AML-193 (cell line): Measurements from ENCODE around the gene BTBD9.

ENCODE experiments used
- DNase-seq, 2 experiments: peaks; one replicate each; lab custom pipeline; 2025; lab: John Stamatoyannopoulos, UW

BTBD9 gene

DNA sequence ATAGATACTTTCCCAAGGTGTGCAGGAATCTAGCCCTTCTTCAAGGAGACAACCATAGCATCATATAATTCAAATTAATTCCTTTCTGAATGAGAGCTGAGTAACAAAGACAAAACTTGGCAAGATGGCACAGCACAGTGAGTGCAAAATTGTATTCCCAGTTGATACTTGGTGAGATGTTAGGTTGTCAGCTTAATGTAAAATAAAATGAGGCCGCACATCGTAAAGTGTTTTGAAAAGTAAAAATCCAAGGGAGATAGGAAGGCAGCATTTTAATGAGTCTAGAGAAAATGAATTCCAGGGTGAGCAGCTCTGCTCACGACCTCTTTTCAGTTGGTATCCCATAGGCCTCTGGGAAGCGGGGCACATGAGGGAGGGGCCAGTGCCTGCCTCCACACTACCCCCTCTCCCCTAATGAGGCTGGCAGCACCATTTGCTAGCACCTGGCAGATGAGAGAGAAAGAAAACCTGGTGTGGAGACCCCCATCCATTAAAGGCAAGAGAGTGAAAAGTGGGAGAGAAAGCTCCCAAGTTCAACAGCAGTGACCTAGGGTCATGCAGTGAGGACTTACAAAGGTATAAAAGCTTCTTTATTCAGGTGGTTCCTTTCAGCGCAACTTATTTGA lies 158.4 kb downstream of the BTBD9 start:
- DNase-seq: no peak

DNA sequence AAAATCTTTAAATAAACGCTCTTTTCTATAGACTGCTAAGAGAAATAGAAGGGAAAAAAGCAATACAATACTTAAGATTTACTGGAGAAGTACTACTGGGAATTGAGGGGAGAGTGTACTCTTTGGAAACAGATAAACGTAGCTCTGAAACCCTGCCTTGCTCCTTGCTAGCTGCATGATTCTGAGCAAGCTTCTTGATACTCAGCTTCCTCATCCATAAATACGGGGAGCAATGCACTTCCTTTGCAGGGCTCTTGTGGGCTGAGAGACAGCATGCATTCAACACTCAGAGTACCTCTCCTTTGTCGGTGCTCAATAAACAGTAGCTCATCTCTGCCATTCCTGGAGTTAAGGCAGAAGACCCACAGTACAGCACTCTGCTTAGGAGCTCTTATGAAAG lies 159.7 kb downstream of the BTBD9 start:
- DNase-seq: no peak

DNA sequence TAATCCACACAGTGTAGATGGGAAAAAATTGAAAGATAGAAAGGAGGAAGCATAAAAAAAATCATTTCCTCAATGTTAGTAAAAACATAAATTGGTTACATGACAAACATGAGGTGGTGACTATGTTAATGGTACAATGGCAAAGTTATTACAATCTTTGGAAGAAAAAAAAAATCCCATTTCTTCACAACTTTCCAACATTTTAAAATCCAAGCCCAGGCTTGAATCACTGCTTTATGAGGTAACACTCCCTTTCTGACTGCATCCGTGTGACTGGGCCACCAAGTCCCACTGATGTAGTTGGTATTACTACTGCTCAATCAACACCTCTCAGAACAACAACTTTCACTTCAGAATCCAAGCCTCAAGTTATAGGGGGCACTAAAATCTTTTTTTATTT lies 160.4 kb downstream of the BTBD9 start:
- no peak for DNase-seq

DNA sequence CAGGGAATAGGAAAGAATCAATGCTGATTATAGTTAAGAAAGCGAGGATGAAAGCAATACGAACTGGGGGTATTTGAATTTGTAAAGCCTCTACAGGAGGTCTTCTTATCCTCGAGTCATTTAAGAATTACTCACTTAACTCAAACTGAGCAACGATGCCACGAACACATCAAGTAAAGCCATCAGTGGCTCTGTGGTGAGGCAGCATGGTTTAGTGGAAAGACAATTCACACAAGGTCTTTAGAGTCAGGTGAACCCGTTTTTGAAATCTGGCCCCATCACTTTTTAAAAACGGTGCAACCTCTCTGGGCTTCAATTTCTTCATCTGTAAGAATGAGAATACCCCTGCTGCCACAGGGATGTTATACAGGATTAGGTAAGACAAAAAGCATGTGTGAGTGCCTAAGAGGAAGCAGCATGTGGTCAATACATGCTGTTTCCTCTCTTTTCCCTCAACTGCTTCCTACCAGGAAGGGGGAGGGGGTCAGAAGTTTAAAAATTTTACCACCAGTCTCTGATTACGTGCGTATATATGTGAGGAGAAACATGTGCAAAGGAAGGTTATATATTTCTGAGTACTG lies 162.0 kb downstream of the BTBD9 start:
- DNase-seq: peak; percentile 27 to 45

DNA sequence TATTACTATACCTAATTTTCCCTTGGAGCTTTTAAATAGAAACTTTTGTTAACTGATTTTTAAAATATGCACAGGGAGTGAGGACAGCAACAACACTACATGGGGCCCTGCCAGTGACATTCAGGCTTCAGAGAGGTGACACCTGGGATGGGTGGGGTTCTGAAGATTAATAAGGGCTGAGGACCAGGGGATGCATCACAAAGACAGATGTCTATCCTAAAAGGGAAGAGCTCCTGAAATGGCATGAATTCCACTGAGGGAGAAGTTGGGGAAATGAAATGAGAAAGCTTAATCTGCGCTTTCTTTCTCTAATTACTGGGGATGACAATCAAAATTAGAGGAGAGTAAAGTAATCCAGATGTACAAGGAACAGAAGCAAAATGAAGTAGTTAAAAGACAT lies 162.8 kb downstream of the BTBD9 start:
- DNase-seq: no peak

DNA sequence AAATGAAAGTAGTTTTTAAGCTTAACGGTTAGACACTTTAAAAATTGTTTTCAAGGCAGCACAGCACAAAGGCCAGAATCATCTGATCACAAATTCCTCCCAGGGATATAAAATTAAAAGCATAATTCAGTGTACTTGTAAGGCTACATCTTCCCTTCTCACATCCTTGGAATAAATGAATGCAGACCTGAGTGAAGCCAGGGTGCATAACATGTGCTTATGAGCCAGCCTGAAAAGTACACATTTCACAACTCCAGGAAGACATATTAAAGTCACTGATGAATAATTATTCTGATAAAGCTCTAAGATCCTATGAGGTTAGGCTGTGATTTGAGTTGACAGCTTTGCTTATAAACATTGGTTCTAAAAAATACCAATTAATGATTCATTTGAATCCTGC lies 163.6 kb downstream of the BTBD9 start:
- DNase-seq: no peak

DNA sequence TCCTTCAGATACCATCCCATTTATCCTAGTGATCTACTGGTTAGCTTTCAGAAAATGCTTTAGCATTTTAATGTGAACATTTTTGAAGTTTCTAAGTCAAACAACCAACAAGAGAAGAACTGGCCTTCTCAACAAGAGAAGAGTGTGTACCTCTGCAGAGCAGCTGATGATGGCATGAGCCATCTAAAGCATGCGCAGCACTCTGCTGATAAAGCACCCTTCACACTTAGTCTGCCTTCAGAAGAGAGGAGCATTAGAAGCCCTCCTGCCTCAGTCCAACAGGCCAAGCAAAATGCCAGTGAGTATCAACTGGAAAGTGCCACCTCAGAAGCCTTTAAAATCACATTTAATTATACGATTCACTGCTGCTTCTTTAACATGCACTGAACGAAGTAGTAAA lies 169.2 kb downstream of the BTBD9 start:
- no peak for DNase-seq

DNA sequence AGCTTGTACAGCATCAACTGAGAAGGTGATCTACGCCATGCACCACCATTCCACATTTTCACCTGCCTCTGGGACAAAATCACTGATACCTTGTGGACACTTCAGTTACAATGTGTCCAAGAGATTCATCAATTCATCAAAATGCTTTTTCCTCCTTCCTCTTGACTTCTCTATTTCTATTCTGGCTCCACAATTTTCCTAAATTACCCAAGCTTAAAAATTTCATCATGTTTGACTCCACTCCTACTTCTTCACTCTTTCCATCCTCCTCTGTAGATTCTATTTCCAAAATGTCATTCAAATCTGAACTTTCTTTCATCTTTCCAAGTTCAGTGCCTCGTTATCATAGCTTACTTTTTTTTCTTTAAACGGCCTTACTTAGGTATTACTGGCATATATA lies 172.2 kb downstream of the BTBD9 start:
- no peak for DNase-seq

DNA sequence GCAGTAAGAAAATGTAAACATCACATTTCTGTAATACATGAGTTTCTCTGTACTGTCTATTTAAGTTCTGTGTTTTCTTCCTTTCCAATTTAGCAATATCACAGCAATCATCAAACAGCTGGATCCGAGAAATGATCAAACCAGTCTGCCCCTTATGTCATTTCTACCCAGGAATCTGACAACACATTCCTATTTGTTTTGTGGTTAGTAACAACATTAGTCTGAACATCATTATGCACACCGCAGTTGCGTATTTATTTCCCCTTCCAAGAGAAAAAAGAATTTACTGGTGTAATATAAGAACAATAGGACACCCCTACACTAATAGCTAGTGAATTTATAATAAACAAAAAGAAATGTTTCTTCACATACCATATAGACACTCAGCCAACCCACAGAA lies 179.5 kb downstream of the BTBD9 start:
- DNase-seq: no peak

DNA sequence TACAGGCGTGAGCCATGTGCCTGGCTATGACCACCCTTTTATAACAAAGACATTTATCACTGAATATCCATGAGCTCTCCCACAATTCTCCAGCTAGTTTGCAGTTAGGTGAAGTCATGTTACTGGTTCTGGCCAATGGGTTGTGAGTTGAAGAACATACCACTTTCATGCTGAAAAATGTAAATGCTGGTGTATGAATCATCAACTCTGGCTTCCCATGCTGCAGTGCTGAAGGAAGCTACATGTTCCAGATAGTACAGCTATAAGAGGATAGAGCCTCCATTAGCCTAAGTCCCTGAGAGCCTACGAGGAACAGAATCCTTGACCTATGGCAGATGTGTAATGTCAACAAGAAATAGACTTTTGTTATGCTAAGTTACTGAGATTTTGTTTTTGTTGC lies 180.4 kb downstream of the BTBD9 start:
- DNase-seq: no peak

DNA sequence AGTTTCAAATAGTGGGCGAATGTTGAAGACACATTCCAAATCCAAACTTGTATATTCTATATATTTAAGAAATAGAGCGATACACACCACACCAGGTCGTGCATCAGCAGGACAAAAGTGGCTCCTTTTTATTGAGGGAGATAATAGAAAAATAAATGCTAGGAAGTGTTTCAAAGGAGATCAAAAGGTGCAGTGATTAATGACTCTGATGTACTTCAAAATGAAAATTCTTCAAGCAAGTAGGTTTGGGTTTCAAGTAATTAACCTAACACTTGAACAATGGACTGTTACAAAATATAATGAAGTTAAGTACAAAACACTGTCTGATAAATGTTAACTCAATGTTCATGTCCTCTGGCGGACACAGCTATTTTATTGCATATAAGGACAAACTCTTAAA lies 185.9 kb downstream of the BTBD9 start:
- no peak for DNase-seq

DNA sequence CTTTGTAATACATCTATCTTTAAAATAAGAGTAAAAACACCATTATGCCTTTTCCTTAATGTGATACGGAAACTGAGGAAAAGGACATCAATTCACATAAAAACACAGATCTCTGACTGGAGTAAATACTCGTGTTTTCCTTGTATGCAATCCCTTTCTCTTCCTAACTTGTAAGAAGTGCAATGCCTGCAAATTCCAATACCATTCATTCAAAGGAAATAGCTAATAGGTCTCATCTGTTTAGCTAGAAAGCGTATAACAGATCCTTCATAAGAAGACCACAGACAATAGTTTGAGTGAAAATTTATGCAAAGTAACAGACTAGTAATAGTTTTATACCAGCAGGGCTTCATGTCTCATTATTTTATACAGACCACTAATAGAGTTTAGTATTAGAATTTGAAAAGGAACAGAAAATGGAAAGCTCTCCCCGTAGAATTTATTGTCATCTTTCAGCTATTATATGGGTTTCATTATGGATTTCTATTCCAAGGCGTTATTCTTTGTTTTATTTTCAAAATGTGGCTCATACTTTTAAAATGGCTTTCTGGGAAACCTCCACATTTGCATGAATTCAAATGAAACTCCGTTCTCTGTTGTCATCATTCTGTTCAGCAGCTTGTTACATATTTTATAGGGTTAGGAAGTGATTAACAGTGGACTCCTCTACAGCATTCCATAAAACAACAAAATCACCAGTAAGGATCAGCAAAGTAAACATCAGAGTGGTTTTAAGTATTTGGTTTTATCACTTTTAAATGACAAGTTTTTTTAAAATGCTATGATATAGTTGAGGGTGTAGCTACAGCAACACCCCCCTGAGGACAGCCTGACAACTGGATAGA lies 186.7 kb downstream of the BTBD9 start:
- DNase-seq: no peak

DNA sequence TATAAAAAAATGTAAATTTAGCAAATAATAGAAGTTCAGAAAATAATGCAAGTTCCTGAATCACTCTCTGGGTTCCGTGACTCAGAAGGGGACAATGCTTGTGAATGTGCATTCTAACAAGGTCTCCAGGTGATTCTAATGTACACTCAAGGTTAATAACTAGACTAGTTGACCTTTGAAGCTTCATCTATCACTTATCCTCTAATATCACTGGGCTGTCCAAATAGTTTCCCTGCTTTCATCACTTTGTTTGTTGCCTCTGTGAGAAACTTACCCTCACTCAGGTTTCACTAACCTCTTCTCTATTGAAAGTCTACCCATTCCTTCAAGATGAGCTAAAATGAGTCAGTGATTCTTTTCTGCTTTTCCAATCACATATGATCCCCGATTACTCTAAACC lies 189.0 kb downstream of the BTBD9 start:
- no peak for DNase-seq

DNA sequence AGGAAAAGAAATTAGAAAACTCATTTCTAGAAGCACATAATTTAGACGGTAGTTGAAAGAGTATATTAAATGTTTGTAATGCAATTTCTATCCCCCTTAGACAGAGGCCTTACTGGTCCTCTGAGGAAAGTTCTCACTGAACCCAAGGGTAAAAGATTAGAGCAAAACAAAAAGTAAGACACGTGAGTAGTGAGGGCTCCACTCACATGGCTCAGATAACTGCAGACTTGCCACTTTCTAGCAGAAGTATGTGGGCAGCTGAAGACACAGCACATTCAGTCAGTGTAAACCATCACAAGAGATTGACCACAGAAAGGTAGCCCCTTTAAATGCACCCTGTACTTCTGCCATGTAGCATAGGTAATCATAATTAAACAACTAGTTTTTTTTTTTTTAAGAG lies 193.8 kb downstream of the BTBD9 start:
- DNase-seq: no peak

DNA sequence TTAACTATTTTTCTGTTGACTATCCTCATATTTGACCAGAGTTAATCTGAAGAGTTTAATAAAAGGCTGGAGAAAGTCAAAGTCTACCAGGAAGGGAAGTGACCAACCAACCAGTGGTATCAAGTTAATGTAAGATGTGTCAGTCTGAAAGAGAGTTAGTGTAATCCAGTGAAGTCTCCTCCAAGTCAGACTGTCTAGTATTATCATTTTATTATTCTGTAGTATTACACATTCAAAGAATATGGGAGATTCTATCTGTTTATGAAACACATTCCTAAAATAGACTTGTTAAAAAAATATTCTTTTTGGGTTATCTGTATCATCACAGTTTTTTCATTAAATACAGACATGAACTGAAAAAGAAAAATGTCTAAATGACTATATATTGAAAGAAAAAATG lies 194.4 kb downstream of the BTBD9 start:
- no peak for DNase-seq

DNA sequence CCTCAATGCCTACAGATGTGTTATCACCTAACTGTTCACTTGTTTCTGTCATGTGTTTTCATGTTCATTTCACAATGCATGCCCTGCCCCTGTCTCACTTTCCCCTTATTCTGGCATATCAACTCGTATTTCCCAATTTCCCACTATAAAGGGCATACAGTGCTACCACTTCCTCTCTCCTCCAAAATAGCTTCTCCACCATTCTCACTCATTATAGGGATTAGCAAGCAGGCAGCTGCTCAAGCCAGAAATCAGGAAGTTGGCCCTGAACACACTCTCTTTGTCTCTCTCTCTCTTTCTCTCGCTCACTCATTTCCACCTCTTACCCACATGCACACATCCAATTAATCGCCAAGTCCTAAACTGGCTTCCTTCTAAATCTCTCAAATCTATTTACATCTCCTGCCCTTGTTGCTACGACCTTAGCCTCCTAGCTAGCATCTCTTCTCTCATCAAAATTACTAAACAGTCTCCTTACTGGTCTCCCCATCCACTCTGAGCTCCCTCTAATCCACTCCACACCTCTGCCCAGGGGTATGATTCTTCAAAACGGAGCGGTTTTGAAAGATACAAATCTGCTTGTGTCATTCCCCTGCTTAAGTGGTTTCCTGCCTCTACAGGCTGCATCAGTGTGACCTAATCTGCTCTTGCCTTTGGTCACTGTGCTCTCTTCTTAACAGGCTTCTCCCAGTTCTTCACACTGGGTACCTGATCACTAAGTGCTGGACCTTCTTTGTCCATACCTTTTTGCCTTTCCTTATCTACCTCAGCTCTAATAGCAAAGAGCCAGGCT lies 196.2 kb downstream of the BTBD9 start:
- peak; percentile 92 to 95 for DNase-seq

DNA sequence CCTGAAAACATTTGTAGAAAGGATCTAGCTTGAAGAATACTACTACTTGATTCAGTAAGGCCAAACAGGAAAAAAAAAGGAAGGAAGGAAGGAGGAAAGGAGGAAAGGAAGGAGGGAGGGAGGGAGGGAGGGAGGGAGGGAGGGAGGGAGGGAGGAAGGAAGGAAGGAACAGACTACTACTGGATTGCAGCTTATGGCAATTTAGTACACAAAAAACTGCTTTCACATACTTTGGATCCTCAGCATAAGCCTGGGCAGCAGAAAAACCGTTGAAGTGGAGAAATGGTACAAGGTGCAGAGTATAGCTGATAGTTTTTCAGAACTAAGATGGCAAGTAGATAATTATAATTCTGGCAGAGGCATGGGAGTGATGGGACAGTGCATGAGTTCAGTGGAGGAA lies 201.6 kb downstream of the BTBD9 start:
- DNase-seq: no peak

DNA sequence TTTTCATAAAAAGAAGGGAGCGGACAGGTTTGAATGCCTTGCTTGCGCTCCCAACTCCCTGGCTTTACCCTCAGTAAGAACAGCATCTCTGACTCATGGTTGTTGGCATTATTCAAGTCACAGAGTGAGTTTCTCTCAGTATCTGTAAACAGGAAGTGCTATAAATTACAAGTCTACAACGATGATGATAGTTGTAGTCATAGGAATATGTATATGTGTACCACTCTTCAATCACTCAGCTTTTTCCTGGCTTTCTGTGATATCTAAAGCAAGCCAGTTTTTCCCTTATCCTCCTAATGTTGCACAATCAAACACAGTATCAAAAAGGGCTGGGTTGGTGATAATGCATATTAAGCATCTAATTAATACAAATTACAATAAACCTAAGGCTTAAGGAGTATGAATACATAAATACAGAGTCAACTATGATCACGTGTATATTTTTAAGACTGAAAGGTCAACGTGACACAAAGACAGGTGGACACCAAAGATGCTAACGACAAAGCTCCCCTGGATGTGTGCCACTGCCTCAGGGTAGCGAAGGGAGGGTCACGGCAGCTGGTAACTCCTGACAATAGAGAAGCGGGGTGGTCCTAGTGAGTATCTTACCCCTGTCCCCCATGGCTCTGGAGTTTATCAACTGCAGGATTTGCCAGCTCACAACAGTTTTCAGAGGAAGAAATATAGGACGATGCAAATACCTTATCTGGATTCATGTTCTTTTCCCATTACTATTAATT lies 202.8 kb downstream of the BTBD9 start:
- DNase-seq: no peak

DNA sequence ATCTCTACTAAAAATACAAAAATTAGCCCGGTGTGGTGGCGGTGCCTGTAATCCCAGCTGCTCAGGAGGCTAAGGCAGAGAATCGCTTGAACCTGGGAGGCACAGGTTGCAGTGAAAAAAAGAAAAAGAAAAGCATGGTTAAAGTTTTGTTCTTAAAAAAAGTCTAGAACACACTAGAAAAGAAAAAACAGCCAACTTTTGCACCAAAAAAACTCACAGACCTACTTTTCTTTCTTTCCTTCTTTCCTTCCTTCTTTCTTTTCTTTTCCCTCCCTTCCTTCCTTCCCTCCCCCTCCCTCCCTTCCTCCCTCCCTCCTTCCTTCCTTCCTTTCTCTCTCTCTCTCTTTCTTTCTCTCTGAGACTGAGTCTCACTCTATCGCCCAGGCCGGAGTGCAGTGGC lies 204.4 kb downstream of the BTBD9 start:
- no peak for DNase-seq

DNA sequence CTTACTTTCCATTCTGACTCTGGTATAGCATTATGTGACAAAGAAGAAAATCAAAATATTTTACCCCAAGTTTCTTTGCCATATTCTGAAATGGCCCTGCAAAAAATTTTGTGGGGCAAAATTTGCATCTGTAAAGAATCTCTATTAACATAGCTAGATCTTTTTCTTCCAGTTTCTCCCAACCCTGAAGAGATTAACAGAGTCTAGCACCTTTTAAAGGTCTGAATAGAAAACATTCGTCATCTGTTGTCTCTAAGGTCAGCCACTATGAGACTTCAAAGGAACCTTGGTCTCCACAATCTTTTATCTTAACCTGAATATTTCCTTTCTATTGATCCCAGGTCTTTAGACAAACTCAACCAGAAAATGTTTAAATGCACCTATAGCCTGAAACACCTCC lies 205.7 kb downstream of the BTBD9 start:
- no peak for DNase-seq

DNA sequence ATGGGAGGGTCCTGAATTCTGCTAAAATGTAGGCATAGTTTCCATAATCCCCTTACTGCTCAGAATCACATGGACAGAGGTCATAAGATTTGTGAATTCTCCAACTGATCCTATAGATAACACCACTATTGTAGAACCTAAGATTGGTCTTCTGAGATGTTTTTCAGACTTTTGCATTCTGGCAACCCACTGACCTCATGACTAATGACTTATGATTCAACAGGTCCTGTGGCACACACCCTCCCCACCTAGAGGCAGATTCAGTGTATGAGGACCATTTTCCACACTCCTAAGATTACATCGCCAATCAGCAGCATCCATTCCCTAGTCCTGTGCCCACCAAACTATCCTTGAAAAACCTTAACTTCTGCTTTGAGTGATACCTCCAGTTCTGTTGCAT lies 207.2 kb downstream of the BTBD9 start:
- DNase-seq: no peak

DNA sequence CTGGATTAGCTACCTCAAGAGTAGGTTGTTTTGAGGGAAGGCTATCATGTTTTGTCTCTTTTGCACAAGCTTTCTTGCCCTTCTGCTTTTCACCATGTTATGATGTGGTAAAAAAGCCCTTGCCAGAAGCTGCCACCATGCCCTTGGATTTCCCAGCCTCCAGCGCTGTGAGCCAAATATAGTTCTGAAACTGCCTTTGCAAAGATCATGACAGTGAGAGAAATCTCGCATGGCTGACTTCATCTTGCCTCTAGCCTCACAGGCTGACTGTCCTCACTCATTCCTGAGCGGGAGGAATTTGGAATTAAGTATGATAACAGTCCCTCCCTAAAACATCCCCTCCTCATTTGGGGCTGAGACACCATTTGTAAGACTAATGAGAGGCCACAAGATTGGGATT lies 207.7 kb downstream of the BTBD9 start:
- no peak for DNase-seq
